ENCODE results near the gene GPAM.

Gene GPAM

DNA sequence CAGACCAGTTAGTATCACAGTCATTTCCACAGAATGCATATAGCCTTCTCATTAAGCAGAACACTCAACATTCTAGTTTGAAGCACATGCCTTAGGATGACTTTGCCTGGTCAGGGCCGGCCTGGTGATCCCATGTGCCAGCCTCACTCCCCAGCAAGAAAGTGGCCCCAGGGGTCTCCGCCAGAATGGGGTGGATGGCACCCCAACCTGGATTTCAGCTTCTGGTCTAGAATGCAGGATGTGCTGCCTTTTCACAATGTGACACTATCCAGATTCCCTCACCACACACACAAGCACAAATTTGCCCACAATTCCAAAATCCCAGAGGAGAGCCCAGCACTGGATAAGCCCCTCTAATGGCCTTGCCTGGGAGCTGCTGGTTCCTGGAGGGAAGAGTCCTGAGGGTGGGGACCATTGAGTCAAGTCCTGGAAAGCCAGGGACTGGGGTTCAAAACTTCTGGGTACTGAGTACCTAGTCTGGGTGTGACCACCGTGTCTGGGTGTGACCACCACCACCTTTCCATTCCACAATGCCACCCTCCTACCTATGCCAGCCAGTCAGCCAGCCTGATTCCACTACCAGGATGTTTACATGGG, 41.5 kb upstream of the GPAM start:
- peaks cover 51% of the 10 kb centered on the region for H3K27me3 ChIP-seq
- H3K4me3 ChIP-seq (ENCODE audit: low read depth in 1 of 2, low read length in 1 of 2), result no peak overlapping the region
- H3K27ac ChIP-seq, result no peak overlapping the region
- no peaks in the 10 kb centered on the region for H3K9me3 ChIP-seq
- H3K36me3 ChIP-seq, result no peaks in the 10 kb centered on the region
- peaks cover 4 to 5% of the 10 kb centered on the region in 2 experiments for H3K4me1 ChIP-seq (ENCODE audit: control insufficient read depth in 1 of 2, insufficient read depth in 1 of 2, low read depth in 1 of 2, low read length in 1 of 2)
- TF ChIP-seq, protein P1, sequence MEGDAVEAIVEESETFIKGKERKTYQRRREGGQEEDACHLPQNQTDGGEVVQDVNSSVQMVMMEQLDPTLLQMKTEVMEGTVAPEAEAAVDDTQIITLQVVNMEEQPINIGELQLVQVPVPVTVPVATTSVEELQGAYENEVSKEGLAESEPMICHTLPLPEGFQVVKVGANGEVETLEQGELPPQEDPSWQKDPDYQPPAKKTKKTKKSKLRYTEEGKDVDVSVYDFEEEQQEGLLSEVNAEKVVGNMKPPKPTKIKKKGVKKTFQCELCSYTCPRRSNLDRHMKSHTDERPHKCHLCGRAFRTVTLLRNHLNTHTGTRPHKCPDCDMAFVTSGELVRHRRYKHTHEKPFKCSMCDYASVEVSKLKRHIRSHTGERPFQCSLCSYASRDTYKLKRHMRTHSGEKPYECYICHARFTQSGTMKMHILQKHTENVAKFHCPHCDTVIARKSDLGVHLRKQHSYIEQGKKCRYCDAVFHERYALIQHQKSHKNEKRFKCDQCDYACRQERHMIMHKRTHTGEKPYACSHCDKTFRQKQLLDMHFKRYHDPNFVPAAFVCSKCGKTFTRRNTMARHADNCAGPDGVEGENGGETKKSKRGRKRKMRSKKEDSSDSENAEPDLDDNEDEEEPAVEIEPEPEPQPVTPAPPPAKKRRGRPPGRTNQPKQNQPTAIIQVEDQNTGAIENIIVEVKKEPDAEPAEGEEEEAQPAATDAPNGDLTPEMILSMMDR (IDR thresholded peaks at IDR 0.05), result no peak

DNA sequence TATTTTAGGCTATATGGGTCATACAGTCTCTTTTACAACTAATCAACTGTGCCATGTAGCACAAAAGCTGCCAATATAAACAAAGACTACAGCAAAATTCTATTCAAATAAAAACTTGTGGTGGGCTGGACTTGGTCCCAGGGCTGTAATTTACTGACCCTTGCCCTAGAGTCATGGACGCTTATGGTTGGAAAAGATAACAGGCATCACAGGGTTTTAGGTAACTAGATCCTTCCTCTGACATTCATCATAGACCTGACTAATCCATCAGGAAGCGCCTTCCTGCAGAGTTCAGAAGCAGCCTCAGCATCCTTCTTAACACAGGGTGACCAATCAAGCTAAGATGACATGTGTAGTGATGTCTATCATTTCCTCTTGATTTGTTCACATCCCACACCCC, 40.2 kb upstream of the GPAM start:
- TF ChIP-seq, protein P1 (IDR thresholded peaks at IDR 0.05), result no peak
- Histone ChIP-seq H3K27me3 (peaks cover 44% of the 10 kb centered on the region), H3K27ac (no peak overlapping the region), H3K4me1 (ENCODE audit: control insufficient read depth in 1 of 2, insufficient read depth in 1 of 2, low read depth in 1 of 2, low read length in 1 of 2) (peaks cover 4 to 5% of the 10 kb centered on the region in 2 experiments), H3K36me3 (no peaks in the 10 kb centered on the region), H3K9me3 (no peaks in the 10 kb centered on the region), H3K4me3 (ENCODE audit: low read depth in 1 of 2, low read length in 1 of 2) (no peak overlapping the region)

DNA sequence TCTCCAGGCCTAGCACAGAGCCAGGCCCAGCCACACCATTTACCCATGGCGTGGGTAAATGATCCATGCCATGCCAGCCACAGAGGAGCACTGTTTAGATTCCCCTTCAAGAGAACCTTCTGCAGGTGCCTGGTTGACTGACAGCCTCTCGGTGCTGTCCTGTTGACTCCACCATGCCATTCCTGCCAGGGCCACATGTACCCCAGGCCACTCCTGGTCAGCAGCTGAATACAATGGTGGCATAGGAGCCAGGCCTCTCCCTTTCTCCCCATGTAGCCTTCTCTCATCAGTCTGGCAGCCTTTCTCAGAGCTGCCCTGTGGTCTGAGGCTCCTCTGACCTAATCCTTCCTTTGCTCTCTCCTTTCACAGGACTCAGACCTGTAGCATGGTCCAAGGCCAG, 39.2 kb upstream of the GPAM start:
- no peak overlapping the region for H3K27ac ChIP-seq
- no peaks in the 10 kb centered on the region for H3K36me3 ChIP-seq
- no peak overlapping the region for H3K4me3 ChIP-seq (ENCODE audit: low read depth in 1 of 2, low read length in 1 of 2)
- H3K27me3 ChIP-seq, result peaks cover 44% of the 10 kb centered on the region
- H3K9me3 ChIP-seq, result no peaks in the 10 kb centered on the region
- TF ChIP-seq, protein P1 (IDR thresholded peaks at IDR 0.05), result no peak
- H3K4me1 ChIP-seq (ENCODE audit: control insufficient read depth in 1 of 2, insufficient read depth in 1 of 2, low read depth in 1 of 2, low read length in 1 of 2), result peaks cover 4 to 5% of the 10 kb centered on the region in 2 experiments

DNA sequence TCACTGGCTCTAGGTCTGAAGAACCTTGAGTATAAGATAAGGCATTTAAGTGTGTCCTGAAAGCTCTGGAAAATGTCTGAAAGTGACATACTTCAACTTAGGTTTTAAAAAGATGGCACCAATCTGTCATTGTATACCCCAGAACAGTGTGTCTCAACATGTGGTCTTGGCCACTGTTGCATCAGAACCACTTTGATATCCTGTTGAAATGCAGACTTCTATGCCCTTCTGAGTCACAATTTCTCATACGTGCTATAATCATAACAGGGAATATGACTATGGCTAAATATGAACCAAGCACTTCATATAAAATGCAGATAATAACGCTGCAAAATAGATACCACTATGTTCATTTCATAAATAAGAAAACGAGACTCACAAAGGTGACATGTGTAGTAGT, 38.0 kb upstream of the GPAM start:
- no peaks in the 10 kb centered on the region for H3K4me1 ChIP-seq (ENCODE audit: control insufficient read depth in 1 of 2, insufficient read depth in 1 of 2, low read depth in 1 of 2, low read length in 1 of 2)
- peaks cover 49% of the 10 kb centered on the region for H3K27me3 ChIP-seq
- no peaks in the 10 kb centered on the region for H3K9me3 ChIP-seq
- no peak overlapping the region for H3K27ac ChIP-seq
- H3K36me3 ChIP-seq, result no peaks in the 10 kb centered on the region
- H3K4me3 ChIP-seq (ENCODE audit: low read depth in 1 of 2, low read length in 1 of 2), result no peak overlapping the region
- TF ChIP-seq, protein P1 (IDR thresholded peaks at IDR 0.05), result no peak

DNA sequence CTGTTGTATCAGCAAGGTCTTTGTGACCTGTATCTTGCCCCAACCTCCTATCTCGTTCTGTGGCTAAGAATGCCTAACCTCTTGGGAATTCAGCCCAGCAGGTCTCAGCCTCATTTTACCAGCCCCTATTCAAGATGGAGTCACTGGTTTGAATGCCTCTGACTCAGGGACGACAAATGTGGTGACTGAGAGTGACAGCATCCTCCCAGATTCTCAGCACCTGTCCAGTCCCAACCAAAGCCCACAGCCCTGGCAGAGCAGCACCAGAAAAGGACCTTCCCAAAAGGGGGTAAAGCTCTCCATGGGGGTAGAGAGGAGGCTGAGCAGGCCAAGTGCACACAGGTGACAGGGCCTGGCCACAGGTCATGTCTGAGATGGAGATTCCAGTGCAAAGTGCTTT, 35.4 kb upstream of the GPAM start:
- no peak overlapping the region for H3K4me3 ChIP-seq (ENCODE audit: low read depth in 1 of 2, low read length in 1 of 2)
- H3K27ac ChIP-seq, result no peak overlapping the region
- peaks cover 52% of the 10 kb centered on the region for H3K27me3 ChIP-seq
- TF ChIP-seq, protein P1 (IDR thresholded peaks at IDR 0.05), result no peak
- no peaks in the 10 kb centered on the region for H3K9me3 ChIP-seq
- H3K36me3 ChIP-seq, result no peaks in the 10 kb centered on the region
- no peaks in the 10 kb centered on the region for H3K4me1 ChIP-seq (ENCODE audit: control insufficient read depth in 1 of 2, insufficient read depth in 1 of 2, low read depth in 1 of 2, low read length in 1 of 2)

DNA sequence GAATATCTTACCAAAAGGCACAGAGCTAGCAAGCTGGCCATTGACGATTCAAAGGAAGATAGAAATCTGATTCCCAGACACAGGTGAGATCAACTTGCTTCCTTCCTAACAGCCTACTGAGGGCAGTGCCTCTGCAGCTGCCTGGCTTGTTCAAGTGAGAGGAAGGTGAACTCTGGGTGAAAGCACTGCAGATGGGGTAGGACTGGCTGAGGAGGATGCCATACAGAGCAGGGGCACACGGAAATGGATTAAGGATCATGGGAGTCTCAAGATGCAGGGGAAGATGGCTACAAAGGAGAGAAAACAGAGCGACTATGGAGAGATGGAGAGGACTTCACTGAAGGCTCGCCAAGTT, 34.4 kb upstream of the GPAM start:
- Histone ChIP-seq H3K36me3 (no peaks in the 10 kb centered on the region), H3K9me3 (no peaks in the 10 kb centered on the region), H3K27me3 (peaks cover 42% of the 10 kb centered on the region), H3K27ac (no peak overlapping the region), H3K4me3 (ENCODE audit: low read depth in 1 of 2, low read length in 1 of 2) (no peak overlapping the region), H3K4me1 (ENCODE audit: control insufficient read depth in 1 of 2, insufficient read depth in 1 of 2, low read depth in 1 of 2, low read length in 1 of 2) (no peaks in the 10 kb centered on the region)
- TF ChIP-seq, protein P1 (IDR thresholded peaks at IDR 0.05), result no peak
